Erythroblast (primary cell): ENCODE data around the gene LURAP1L.

Source experiments
- GATA1 ChIP-seq: IDR thresholded peaks from 2 replicates; pipeline ENCODE4 v1.6.1; 2011; ENCODE audit warnings: low read depth, mild to moderate bottlenecking, control low read depth, low read length, moderate library complexity
- POLR2A ChIP-seq: IDR thresholded peaks from 2 replicates; pipeline ENCODE4 v1.6.1; 2011; ENCODE audit warnings: mild to moderate bottlenecking, low read length

GRCh38 chr9:12846035-12846434 lies 71.2 kb downstream of the LURAP1L start:
- TF ChIP-seq POLR2A (no peak), GATA1 (no peak)
